GM10248 (cell line): ENCODE measurements around the gene NUMB.

ENCODE experiments used
- CTCF ChIA-PET: fragments of 300-600 bp; sonication (Branson Sonifier 250); formaldehyde crosslinking; extraction: SDS; loops from one replicate; lab custom pipeline; 2021; ENCODE audit warnings: antibody characterized with exemption; lab: Yijun Ruan, JAX
- POLR2A ChIA-PET: fragments of 350-650 bp; sonication (Branson Sonifier 250); formaldehyde crosslinking; extraction: SDS; loops from one replicate; lab custom pipeline; 2020; ENCODE audit warnings: antibody characterized with exemption; lab: Yijun Ruan, JAX
- DNase-seq: peaks from one replicate; pipeline ENCODE4 v3.0.0; 2012; ENCODE audit errors: extremely low spot score
- TF ChIP-seq, protein P1 (sequence below): IDR thresholded peaks from 2 replicates; pipeline ENCODE4 v1.5.1; 2012; ENCODE audit warnings: mild to moderate bottlenecking, low read depth; ENCODE audit errors: extremely low read depth, missing control alignments, control extremely low read depth

The NUMB gene

DNA sequence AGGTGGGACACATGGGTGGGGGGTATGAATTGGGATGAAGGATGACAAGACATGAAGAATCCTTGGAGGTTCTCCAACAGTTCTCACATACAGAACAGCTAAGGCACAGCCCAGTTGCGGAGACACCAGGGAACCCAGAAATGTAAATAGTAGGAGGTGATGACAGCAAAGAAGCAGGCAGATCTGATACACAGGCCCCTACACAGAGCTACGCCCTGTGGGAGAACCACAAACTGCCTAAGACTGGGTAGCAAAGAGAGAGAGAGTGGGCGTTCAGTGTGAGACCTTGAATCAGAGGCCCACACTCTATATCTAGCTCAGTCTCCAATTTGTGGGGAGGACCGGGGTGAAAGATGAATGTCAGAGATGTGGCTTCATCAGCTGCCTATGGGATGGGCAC is 9.5 kb upstream of the NUMB start:
- CTCF ChIA-PET, result interaction anchor here (0.8 to 2.7 kb wide), 6 partner anchors 10 to 295 kb away, joined by 3 to 13 read pairs (median 7); partner anchors contain the start of gene NUMB
- DNase-seq, result no peak
- TF ChIP-seq, protein P1, sequence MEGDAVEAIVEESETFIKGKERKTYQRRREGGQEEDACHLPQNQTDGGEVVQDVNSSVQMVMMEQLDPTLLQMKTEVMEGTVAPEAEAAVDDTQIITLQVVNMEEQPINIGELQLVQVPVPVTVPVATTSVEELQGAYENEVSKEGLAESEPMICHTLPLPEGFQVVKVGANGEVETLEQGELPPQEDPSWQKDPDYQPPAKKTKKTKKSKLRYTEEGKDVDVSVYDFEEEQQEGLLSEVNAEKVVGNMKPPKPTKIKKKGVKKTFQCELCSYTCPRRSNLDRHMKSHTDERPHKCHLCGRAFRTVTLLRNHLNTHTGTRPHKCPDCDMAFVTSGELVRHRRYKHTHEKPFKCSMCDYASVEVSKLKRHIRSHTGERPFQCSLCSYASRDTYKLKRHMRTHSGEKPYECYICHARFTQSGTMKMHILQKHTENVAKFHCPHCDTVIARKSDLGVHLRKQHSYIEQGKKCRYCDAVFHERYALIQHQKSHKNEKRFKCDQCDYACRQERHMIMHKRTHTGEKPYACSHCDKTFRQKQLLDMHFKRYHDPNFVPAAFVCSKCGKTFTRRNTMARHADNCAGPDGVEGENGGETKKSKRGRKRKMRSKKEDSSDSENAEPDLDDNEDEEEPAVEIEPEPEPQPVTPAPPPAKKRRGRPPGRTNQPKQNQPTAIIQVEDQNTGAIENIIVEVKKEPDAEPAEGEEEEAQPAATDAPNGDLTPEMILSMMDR, result no peak
- POLR2A ChIA-PET, result no interaction called here

DNA sequence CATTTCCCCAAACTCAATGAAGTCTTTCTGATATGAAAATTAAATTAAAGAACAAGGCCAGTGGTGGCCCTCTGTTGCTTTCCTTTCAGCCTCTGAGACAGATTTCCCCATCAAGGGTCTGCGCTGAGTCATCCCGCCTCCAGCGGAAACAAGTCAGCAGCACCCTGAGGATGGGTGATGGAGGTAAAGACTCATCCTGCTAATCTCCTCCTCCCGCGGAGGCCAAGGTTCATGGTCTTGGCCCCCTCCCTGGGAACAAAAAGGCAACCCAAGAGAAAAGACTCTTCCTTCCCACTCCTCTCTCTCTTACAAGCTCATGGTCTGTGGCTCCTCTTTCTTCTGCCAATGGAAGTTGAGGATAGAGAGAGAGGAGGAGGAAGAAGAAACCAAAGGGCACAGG is 9.0 kb upstream of the NUMB start:
- CTCF ChIA-PET, result interaction anchor here (0.8 to 2.7 kb wide), 6 partner anchors 9 to 294 kb away, joined by 3 to 13 read pairs (median 7); partner anchors contain the start of gene NUMB
- POLR2A ChIA-PET, result no interaction called here
- no peak for DNase-seq

DNA sequence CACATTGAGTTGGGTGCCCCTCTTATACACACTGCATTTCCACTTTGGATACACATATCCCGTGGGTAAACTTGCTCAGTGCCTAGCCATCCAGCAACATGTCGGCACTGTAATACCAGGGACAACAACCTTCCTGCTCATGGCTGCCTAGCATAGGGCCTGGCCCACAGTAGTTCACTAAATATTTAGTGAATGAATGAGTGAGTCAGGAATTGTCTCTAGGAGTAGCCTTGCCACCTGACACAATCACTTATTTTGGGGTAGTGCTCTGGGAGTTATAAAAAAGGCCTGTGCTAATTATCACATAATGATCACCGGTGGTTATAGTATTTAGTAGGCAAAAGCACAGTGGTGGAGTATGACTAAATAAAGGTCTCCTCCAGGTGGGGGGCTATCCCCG is 8.5 kb upstream of the NUMB start:
- no peak for DNase-seq
- CTCF ChIA-PET, result interaction anchor here (0.6 to 2.7 kb wide), 7 partner anchors 9 to 294 kb away, joined by 3 to 13 read pairs (median 5); partner anchors contain the start of gene NUMB
- TF ChIP-seq, protein P1, result no peak
- POLR2A ChIA-PET, result no interaction called here

More for the DNA sequence above, 9.0 kb upstream of the NUMB start:
- TF ChIP-seq, protein P1, result no peak

DNA sequence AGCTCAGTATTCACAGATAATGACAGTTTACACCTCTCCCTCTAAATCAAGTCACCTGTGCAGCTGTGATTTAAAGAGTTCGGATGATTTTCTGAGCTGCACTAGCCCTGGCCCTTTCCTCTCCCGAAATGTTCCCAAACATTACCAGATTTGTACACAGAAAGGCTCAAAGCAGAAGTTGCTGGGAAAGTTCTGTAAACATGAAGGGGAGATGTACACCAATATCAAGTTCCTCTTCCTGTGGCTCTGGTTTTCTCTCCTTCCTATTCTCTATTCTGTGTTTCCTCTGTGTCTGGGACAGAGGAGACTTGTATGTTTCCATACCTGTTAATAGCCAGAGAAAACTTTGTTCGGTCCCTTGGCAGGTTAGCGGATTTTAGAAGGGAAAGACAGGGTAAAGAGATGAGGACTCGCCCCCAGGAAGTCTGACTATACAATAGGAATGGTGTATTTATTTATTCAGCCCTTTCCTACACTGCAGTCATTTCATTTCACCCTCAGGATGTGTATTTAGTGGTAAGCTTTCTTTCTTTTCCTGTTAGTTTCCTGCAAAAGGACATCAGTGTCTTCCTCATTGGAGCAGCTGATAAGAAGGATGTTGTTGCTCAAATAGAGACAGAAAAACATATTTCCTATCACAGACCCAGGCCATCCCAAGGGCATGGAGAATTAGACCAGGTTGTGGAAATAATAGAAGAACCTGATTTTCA is 7.6 kb upstream of the NUMB start:
- CTCF ChIA-PET, result interaction anchor here (0.6 to 2.7 kb wide), 6 partner anchors 10 to 293 kb away, joined by 3 to 13 read pairs (median 3); no protein-coding TSS in a partner anchor
- POLR2A ChIA-PET, result no interaction called here
- no peak for DNase-seq
- TF ChIP-seq, protein P1, result no peak

DNA sequence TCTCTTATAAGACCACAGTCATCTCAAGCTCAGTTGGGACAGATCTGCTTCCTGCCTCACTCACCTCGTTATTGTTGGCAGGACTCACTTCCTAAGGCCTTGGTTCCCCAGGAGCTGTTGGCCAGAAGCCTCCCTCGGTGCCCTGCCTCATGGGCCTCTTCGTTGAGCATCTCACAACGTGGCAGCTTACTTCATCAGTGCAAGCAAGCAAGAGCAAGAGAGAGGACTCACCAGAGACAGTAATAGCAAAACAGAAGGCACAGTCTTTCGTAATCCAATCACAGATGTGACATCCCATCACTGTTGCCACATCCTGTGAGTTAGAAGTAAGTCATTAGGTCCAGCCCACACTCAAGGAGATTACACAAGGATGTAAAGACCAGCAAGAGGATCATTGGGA is 5.1 kb upstream of the NUMB start:
- CTCF ChIA-PET, result interaction anchor here (0.8 to 4.0 kb wide), 7 partner anchors 9 to 231 kb away, joined by 3 to 29 read pairs (median 3); partner anchors contain the start of gene ACOT2
- POLR2A ChIA-PET, result interaction anchor here (0.6 to 0.7 kb wide), 2 partner anchors 18 to 45 kb away, joined by 3 to 4 read pairs; no protein-coding TSS in a partner anchor
- DNase-seq, result no peak
- TF ChIP-seq, protein P1, result no peak

DNA sequence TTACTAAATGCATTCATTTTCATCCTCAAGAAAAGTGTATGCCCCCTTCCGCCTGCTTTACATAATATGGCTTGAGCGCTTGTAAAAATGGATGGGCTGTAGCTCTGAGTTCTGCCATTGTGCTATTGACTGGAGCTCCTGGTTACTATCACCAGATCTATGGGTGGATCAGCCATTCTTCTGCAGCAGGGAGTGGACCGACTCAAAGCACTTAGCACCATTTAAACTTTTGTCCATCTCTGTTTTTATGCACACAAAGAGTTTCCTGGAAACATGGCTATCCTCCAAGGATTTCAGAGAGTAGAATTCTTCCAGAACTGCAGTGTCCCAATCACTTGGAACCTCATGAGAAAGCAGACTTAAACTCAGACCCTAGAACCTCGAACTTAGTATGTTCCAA is 4.5 kb upstream of the NUMB start:
- TF ChIP-seq, protein P1, result no peak
- CTCF ChIA-PET, result interaction anchor here (0.8 to 4.0 kb wide), 6 partner anchors 9 to 290 kb away, joined by 3 to 29 read pairs (median 3); no protein-coding TSS in a partner anchor
- DNase-seq, result no peak
- POLR2A ChIA-PET, result no interaction called here
